Thyroid gland (tissue), 4 donors: ENCODE data around the gene SUMO4. TPM values are rescaled to one million over a fixed set of nuclear protein-coding genes. Genes with fewer than 3 reads are reported as not detected.
"Not testable (repeated sequence)": the region's sequence is repeated elsewhere in the genome, so short reads cannot be mapped to it uniquely, and the experiment has no call there.

Experiments
- DNase-seq, 2 donors: peaks; one replicate each; pipeline ENCODE4 v3.0.0-alpha.2; 2019
- H3K27ac ChIP-seq, 3 donors: fragments of 200-600 bp; sonication (generic); 1 replicate in 2 of 3; 2 replicates in 1 of 3; pipeline ENCODE4 v1.5.1; 2016 to 2019; ENCODE audit warnings: mild to moderate bottlenecking in 1 of 3, moderate library complexity in 1 of 3
- H3K27me3 ChIP-seq: fragments of 200-600 bp; sonication (generic); one replicate; pipeline ENCODE4 v1.5.1; 2019
- H3K36me3 ChIP-seq, 2 donors: fragments of 200-600 bp; sonication (generic); one replicate each; pipeline ENCODE4 v1.5.1; 2016 to 2019
- H3K4me1 ChIP-seq, 2 donors: fragments of 200-600 bp; sonication (generic); one replicate each; pipeline ENCODE4 v1.5.1; 2017 to 2019
- H3K4me3 ChIP-seq, 3 donors: fragments of 200-600 bp; sonication (generic); replicated peaks in 1 of 3; 1 replicate in 2 of 3; 2 replicates in 1 of 3; pipeline ENCODE4 v1.5.1; 2016; ENCODE audit warnings: mild to moderate bottlenecking in 1 of 3
- H3K9me3 ChIP-seq: fragments of 200-600 bp; sonication (generic); one replicate; pipeline ENCODE4 v1.5.1; 2017
- CTCF ChIP-seq, 6 experiments: fragments of 200-600 bp in 3 of 6; fragments of 450-650 bp in 3 of 6; sonication (generic) in 3 of 6; IDR thresholded peaks; one replicate each; pipeline ENCODE4 v1.5.1; 2016 to 2019; ENCODE audit warnings: antibody characterized with exemption in 6 of 6, mild to moderate bottlenecking in 2 of 6, inconsistent platforms in 1 of 6, moderate library complexity in 1 of 6
- POLR2A ChIP-seq, 2 donors: fragments of 450-650 bp; IDR thresholded peaks; one replicate each; pipeline ENCODE4 v1.6.1; 2017; ENCODE audit warnings: antibody characterized with exemption in 2 of 2, mild to moderate bottlenecking in 2 of 2, moderate library complexity in 1 of 2
- WGBS, 2 donors: methylation state at CpG; one replicate each; pipeline ENCODE4 v1.1.5; 2017; 5-methylcytosine and 5-hydroxymethylcytosine counted together
- intact Hi-C: fragments of 100-400 bp; cut with DNase I; formaldehyde crosslinking; loops from one replicate; pipeline ENCODE4 v1.15.1; 2023
- total RNA-seq, 4 donors: library from RNA; depleted of rRNA; stranded (reverse); fragments of >200 nt; gene quantifications; one replicate each; pipeline ENCODE4 v1.2.3, GENCODE V29; 2016

The SUMO4 gene
- total RNA-seq, 4 donors from 2014 or later: 3.6 to 9.9 (median 4.7) TPM

GRCh38 chr6:149439626-149440025 is 39.6 kb downstream of the SUMO4 start:
- DNase-seq: no peak
- 93 to 97% methylated on average over 1 of the region's 1 CpG for WGBS, 2 donors
- no peak overlapping the region for H3K4me3 ChIP-seq
- H3K27ac ChIP-seq: no peak overlapping the region
- intact Hi-C loops: no loop called here
- no peak for TF ChIP-seq POLR2A (IDR thresholded peaks at IDR 0.05)
- no peak for TF ChIP-seq CTCF (IDR thresholded peaks at IDR 0.05)
- no peaks in the 10 kb centered on the region for H3K4me1 ChIP-seq
- no peaks in the 10 kb centered on the region for H3K27me3 ChIP-seq
- H3K9me3 ChIP-seq: no peaks in the 10 kb centered on the region
- H3K36me3 ChIP-seq: no peaks in the 10 kb centered on the region

- no peak for DNase-seq
- no peaks in the 10 kb centered on the region for H3K36me3 ChIP-seq
- TF ChIP-seq POLR2A (IDR thresholded peaks at IDR 0.05): no peak
- no peak for TF ChIP-seq CTCF (IDR thresholded peaks at IDR 0.05)
- H3K4me3 ChIP-seq: no peak overlapping the region
- H3K27ac ChIP-seq: no peak overlapping the region
- intact Hi-C loops: no loop called here
- no peaks in the 10 kb centered on the region for H3K9me3 ChIP-seq
- WGBS, 2 donors: 89% methylated on average over 16 of the region's 16 CpGs
- H3K4me1 ChIP-seq: no peaks in the 10 kb centered on the region
- no peaks in the 10 kb centered on the region for H3K27me3 ChIP-seq
These were observed 40.9 kb downstream of the SUMO4 start for GRCh38 chr6:149440735-149441671.

- H3K27me3 ChIP-seq: no peaks in the 10 kb centered on the region
- TF ChIP-seq POLR2A (IDR thresholded peaks at IDR 0.05) (no peak), CTCF (IDR thresholded peaks at IDR 0.05) (no peak)
- 79 to 82% methylated on average over 7 to 9 of the region's 9 CpGs for WGBS, 2 donors
- no peaks in the 10 kb centered on the region for H3K9me3 ChIP-seq
- intact Hi-C loops: no loop called here
- no peaks in the 10 kb centered on the region for H3K4me1 ChIP-seq
- no peak overlapping the region for H3K27ac ChIP-seq
- H3K4me3 ChIP-seq: no peak overlapping the region
- no peak for DNase-seq
- no peaks in the 10 kb centered on the region for H3K36me3 ChIP-seq
These were observed 41.7 kb downstream of the SUMO4 start for GRCh38 chr6:149441740-149442139.

- no peaks in the 10 kb centered on the region for H3K9me3 ChIP-seq
- H3K27me3 ChIP-seq: no peaks in the 10 kb centered on the region
- TF ChIP-seq POLR2A (IDR thresholded peaks at IDR 0.05) (no peak), CTCF (IDR thresholded peaks at IDR 0.05) (no peak)
- 65 to 71% methylated on average over 8 of the region's 8 CpGs for WGBS, 2 donors
- intact Hi-C loops: no loop called here
- no peak for DNase-seq
- no peaks in the 10 kb centered on the region for H3K36me3 ChIP-seq
- no peak overlapping the region for H3K4me3 ChIP-seq
- H3K27ac ChIP-seq: no peak overlapping the region
- no peaks in the 10 kb centered on the region for H3K4me1 ChIP-seq
These were observed 43.5 kb downstream of the SUMO4 start for GRCh38 chr6:149443411-149444181.

GRCh38 chr6:149444360-149445094 is 44.5 kb downstream of the SUMO4 start:
- H3K4me3 ChIP-seq, H3K27ac ChIP-seq, intact Hi-C loops, DNase-seq, H3K4me1 ChIP-seq, H3K9me3 ChIP-seq, H3K36me3 ChIP-seq, H3K27me3 ChIP-seq: not testable (repeated sequence)
- WGBS, 2 donors: 67 to 82% methylated on average over 3 of the region's 3 CpGs
